GOT3 (cell line): ENCODE results near the gene GBX2.
A peak's percentile ranks its signal among the peaks of the same experiment; 100 is the strongest.

ENCODE experiments used
- DNase-seq: peaks from one replicate; lab custom pipeline; 2025; ENCODE audit warnings: mixed read lengths; lab: John Stamatoyannopoulos, UW

GBX2 gene

DNA sequence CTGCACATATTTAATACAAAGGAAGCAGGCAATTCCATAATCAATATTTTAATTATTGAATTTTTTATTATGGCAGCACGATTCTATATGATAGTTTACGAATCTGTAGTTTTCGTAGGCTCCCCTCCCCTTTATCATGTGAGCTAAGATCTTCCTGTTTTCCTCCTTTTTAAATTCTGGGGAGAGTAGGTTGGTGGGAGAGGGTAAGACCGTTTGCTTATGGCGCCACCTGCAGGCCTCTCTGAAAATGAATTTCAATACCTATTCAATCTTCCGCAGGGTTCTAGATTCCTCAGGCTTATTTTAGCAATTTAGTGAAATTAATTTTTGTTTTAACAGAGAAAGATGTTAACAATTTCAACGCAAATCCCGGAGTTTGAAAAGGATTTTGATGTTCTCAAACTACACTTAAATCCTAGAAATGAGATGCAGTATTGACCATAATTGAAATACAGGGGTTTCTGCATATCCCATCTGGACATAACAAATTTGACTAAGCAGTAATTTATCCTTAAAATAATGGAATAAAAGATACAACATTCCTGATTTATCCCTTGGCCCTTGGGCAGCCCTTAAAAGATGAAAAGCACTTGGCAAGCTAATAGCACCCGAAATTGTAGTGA is 12.8 kb upstream of the GBX2 start:
- no peak for DNase-seq

DNA sequence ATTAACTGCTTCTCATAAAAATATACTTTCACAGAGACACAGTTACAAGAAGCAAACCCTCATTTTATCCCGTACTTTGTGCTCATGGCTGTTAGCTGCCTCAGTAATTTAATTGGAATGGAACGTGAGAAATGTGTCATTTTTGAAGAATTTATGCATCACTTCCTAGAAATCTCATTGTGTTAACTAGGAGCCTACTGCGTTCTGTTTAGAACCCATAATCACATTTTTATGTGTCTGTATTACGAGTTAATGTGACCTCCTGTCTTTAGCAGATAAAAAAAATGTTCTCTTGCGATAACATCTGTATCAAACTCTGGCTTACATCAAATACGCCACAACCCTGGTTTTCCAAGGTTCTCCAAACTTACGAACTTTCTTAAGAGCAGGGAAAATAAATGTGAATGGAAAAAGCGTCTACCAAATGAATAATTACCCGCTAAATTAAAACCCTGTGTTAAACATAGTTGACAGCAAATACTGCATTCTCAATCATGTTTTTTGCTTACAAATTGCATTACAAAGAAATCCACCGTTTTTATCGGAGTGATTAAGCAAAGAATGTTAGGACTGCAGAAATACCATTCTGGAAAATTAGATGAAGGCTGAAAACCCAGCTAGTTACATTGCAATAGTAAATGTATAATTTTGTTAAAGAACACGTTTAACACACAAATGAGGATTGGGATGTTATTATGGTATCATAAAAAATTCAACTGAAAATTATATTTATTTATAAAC is 12.1 kb upstream of the GBX2 start:
- no peak for DNase-seq

DNA sequence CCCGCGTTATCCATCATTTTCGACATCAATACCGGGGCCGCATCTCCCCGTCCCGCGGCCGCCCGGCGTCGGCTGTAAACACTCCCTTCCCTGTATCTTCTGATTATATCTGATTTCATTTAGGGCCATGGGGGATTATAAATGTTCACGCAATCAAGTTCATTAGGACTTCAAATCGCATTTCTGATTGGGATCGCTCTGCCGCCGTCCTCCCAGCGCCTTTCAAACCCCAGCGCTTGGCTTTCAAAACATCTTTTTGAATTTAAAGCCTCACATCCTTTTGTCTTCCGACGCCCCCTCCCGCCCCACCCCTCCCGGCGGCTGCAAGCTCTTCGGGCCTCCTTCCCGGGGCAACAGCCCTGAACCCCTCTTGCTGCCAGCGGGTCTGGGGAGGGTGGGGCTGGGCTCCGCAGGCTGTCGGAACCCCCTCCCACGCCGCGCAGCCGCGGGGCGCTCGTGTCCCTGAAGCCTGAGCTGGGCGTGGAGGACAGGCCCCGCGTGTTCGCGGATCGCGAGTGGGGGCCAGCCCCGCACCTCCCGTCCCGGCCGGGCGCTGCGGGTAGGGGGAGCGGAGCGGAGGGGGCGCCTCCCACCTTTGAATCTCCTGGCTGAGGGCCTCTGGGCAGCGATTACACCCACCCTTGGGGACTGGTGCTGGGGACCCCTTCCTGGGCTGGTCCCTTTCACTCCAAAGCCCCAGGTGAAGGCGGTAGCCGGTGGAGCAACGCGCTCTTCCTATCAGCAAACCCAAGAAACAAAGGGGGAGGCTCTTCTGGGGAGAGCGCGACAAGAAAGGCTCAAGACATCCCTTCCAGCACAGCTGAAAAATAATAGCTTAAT is 11.3 kb upstream of the GBX2 start:
- no peak for DNase-seq

DNA sequence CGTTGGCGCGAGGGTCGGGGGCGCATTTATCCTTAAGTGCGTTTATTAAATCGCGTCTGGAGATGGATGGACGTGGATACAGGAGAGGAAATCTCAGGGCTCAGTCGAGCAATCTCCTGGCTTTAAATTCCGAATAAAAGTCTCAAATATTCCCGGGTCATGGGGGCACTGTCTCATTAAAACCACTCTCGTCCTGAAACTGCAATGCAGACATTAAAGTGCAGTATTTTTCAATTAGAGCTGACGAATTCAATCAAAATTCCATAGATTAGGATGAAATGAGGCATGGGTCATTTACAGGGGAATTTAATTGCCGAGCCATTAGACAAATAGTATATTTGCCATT is 10.7 kb upstream of the GBX2 start:
- DNase-seq: no peak

DNA sequence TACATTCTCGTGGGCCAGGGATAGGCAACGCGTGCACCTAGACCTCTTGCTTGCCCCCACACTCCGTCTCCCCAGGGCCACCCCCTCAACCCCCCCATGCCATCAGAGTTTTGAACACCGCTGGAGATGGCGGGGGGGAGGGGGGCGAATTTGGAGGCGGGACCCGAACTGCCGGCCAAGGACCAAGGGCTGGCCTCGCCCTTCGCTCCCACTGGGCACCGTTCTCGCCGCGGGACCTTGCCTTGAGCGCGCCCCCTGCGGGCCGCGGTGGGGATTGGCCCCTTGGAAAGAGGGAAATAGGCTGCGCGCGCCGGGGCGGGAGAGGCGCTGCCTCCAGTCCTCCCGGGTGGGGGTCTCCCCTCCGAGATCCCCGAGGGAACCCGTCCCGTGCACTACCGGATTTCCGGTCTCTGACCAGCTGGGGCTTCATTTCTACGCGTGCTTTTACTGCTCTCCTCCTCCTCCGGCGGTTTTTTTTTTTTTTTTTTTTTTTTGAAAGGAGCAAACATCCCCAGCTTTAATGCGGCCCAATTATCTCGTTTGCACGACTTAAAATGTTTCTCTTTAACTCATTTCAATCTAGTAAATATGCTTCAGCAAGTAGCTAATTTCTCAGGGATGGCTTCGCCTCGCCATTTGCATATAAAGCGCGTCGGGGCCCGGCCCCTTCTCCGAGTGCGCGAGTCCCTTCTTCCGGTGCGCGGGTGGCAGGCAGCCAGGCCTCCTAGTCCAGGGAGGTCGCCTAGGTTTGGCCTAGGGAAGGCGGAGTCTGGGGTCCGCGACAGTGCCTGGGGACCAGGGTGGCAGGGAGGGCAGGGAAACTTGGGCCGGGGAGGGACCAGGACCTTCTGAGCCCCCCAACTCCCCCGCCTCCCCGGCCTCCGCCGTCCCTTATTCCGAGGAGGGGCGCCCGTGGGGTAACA is 10.0 kb upstream of the GBX2 start:
- DNase-seq: peak; percentile 21

DNA sequence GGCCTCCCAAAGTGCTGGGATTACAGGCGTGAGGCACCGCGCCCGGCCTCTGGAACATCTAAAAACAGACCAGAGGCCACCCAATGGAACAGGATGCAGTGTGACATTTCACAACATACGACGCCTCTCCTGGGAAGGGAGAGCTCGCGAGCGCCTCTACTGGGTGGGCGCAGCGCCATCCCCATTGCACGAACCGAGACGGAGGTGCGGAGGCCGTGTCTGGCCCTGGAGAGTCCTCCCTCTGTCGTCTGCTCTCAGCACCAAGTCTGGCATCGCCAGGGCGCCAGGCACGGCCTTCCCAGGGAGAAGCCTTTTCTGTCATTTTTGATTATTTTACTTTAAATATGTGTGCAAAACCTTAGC is 9.4 kb upstream of the GBX2 start:
- DNase-seq: no peak

DNA sequence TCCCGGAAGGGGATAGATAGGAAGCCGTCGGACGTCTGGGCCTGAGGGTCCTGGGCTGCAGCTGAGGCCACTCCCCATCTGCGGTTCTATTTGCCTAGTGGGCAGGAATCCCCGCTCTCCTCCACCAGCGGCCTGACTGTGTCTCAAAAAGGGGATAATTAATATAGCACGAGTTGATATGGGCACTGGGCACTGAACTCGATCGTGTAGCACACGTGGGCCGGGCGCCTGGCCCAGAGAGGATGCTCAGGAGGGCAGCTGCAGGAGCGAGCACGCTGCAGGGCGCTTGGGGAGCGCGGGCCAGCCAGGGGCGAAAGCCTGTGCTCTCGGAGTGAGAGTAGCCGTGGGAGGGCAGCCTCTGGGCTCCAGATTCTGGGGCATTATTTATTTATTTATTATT is 8.8 kb upstream of the GBX2 start:
- no peak for DNase-seq

DNA sequence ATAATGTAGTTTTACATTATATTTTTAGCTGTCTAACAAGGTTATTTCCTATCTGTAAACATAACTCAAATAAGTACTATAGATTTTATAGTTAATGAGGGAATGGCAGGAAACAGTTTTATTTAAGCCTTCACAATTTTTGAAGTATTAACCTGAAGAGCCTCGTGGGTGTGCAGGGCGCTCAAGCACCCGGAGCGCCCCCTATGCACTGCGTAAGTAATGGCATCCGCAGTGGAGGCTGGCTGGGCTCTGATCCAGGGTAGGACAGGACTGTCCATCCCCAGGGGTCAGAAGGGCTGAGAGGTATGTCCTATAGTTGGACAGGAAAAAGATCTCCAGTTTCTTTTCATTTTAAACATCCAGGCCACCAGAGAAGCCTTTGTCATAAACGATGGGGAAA is 8.2 kb upstream of the GBX2 start:
- no peak for DNase-seq

DNA sequence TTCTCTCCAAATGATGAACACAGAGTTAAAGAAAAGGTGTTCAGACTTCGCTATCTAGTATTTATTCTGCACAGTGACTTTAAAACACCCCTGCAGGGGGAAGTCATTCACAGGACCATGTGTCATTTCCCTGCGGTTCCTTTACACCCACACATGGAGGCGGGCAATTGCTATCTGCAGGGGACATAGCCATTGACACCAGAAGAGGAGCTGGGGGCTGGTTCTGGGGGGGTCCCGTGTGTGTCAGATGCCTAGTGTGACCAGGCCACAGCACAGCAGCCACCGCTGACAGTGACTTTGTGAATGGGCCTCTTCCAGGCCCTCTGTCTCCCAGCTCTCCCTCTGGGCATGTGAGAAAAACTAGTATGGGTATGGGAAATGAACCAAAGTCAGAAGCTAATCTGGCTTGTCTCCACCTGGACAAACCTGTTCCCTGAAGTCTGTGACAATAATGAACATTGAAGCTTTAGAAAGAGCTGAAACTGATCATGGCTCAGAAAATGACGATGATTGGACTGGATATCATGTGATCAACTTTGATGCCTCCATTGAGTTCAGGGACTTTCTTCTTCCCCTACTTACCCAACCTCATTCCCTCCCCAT is 7.5 kb upstream of the GBX2 start:
- DNase-seq: no peak

DNA sequence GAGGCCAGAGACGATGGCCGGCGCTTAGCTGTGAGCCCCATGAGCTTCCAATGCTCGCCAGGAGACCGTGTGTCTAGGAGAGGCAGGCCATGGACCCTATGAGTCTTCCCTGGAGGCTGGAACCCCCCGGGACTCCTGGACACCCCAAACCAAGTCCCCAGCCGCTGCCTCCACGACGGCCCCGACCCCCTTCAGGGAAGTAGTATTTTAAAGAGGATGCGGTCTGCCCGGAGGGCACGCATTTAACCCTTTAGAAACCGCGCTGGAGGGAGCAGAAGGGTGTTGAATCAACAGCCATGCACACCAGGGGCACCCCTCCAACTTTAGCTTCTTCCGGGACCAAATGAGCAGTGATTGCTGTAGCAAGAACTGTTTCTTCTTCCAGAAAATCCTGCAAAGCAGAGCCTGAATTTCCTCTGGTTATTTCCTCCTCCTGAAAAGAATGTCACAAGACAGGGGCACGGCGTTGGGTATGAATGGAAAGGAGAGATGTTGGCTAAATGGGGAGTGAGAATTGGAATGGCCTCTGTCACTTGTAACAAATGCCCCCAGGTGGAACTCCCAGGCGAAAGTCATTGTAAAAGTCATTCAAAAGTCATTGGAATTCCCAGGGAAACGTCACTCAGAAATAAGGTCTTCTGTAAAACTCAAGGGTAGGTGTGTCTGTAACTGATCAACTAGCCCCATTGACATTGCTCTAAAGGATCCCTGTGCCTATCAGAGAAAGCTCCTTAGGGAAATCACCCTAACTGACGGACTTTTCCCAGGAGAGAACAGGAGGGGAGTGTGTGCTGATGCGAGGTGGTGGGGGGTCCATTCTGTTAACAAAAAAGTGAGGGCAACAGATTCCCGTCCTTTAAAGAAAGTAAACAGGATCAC is 5.8 kb upstream of the GBX2 start:
- DNase-seq: no peak

DNA sequence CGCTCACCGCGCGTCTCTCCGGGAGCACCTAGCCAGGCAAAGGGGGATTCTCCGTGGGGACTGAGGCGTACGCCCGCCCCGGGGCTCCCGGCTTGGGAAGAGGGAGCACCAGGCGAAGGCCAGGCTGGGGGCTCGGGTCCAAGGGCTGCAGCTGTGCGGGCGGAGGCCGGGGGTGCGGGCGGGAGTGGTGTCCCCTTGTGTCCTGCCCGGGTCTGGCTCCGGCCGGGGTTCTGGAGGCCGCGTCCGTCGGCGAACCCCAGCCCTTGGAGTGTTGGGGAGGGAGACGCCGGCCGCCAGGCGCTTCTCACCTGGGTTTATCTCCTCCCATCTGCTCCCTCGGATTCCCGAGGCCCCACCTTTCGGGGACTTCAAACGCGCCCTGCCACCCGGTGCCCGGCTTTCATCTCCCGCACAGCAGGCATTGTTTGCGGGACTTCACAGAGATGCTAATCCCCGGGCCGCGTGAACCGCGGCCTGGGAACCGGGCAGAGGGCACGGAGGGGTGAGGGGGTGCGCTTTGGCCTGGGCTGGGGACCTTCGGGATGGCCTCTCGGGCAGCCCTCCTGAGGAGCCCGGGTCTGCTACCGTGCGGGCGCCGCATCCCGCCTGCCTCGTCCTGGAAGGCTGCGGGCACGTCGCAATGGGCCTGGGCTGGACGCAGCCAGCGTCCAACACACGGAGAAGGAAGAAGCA is 5.0 kb upstream of the GBX2 start:
- DNase-seq: no peak

DNA sequence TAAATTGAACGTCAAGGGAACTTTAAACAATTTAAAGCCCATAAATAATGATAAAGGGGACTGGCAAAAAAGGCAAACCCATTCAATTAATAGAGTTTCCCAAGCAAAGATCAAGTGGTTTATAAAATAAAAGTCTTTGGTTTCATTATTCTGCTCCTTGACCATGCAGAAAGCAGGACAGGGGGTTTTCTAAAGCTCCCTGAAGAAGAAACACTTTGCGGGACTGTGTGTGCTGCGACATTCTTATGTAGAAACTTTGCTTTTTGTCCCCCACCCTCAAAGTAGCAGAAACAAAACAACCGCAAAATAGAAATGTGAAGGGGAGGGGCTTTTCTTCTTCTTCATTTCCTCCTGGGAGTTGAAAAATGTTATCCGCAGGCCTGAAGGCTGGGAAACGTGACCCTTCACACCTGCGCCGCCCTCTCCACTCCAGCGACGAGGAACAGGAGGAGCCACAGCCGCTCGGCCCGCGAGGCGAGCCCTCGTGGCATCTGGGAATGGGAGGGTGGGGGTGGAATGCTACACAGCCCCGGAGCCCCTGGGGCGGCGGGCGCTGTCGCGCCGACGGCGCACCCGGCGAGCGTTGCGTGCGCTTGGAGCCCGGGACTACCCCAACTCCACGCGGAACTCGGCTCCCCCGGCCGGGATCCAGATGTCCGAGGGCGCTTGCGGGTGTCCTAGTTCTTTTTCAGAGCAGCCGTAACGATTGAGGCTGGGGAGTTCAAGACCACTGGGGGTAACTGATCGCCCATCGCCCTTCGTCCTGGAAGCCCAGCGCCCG is 4.3 kb upstream of the GBX2 start:
- no peak for DNase-seq

DNA sequence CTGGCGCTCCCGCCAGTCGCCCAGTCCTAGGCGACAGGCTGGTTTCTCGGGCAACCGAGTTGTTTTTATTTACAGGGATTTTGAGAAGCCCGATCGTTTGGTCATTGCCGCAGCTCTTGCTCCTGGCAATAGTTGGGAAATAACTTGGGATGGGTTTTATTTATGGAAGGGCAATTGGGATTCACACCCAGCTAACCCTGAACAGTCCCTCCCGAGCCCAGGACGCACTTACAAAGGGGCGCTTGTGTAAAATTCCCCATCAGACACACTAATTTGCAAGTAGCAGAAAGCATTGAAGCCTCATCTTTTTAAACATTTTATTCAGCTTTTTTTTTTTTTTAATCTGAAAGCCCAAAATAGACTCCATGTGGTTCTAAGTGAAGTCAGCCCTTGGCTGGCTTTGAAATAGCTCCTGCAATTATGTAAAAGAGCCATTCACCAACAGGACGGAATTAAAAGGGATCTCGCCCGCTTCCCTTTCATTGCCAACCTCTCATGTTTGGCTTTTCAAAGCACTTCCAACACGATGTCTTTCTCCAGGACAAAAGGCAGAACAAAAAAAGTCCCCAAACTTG is 3.6 kb upstream of the GBX2 start:
- no peak for DNase-seq

DNA sequence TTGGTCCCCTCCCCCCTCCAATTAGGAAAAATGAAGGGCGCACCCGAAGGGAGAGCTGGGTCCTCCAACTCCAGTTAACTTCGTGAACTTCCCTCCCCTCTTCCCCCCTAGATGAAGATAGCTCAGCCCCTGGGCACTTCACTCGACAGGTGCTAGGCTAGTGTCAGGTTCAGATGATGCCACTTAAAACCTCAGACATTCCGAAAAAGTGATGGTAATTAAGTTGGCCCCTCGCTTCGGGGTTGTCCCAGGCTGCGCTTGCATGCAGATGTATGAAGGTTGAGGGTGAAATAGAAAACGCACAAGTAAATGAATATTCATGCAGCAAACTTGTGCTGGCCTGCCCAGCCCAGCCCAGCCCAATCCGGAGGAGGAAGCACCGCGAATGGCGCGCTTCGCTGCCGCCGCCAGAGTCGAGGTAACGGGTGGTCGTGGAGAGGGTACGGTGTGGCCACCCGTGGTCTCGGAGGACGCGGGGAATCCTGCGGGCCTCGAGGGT is 3.0 kb upstream of the GBX2 start:
- no peak for DNase-seq

DNA sequence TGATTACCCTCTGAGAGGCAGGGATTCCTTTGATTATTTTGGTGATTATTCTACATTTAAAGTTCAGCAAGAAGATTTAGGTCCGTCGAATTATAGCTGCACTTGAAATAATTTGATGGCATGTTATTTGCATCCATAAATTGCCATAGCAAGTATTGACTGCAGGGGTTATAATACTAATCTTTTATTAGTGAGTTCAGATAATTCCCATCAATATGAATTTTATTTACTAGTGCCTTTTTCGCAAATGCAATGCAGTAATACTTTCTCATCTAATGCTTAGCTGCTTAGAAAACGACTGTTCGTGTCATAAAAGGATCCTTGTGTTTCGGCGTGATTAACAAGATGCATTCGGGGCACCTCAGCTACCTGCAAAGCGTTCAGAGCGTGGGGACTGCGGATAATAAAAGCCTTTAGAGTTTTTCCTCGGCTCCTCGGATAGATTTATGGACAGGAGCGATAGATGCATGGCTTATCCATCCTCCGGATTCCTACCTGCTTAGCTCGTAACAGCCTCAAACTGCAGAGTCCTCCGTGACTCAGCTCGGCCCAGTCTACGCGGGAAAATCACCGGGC is 2.5 kb upstream of the GBX2 start:
- no peak for DNase-seq

DNA sequence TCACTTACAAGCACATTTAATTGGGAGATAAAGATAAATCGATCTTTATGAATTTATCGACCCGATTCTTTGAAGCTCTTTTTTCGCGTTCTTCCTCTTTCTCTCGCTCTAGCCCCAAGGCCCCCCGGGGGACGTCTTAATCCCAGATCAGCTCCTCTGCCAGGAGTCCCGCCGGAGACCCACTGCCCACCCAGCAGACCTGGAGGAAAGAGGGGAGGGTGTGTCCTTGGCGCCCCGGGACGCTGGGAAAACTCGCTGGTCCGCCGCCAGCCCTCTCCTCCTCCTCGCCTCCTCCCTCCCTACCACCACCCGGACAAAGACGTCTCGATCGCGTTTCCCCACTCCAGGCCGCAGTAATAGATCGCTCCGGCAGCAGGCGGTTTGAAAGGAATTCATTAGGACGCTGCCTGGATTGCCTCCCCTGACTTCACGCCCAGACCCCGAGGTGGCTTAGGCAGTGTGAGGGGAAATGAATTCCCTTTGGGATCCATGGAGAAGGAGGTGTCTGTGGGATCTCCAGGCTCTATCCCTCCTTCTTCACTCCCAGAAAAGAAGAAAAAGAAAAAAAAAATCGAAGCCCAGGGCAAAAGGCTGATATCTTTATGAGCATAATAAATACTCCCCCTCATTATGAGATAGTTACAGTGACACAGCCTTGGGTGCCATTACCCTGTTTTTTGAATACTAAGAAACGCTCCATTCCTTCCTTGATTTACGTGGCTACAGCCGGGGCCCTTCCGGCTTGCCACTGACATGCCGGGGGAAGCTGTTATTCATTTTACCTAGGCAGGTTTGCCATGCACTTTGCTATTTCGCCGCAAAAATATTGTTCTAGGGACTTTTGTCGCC is 1.8 kb upstream of the GBX2 start:
- no peak for DNase-seq

DNA sequence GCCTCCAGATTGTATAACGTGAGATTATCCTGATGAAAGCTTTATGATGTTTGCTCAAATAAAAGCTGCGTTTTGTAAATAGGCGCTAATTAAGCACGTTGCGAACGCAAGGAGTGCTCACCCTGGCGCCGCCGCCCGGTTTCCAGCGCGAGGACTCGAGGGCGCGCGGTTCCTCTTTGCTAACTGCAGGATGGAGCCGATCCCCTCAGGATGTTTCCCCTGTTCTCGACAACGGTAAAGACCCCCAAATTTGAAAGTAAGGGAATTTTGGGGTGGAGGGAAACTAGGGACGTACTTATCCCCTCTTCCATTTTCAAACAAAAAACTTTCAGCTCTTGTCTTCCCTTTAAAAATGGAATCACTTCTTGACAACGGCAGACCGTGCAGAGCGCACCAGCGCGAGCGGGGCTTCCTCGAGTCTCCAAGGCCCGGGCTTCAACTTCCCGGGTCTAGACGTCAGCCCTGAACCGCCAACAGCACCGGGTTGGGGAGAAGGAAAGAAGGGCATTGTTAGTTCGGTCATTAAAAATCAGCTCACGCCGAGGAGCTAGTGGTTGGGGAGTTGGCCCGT is 1.1 kb upstream of the GBX2 start:
- no peak for DNase-seq
